K562 (cell line): Measurements from ENCODE around the gene FUT8.

Experiments used
- CXXC5 ChIP-seq: fragments of 250-450 bp; sonication (Bioruptor Pico); IDR thresholded peaks from 2 replicates; pipeline ENCODE4 v1.8.0; 2022; ENCODE audit warnings: inconsistent platforms, mild to moderate bottlenecking, moderate library complexity
- E2F5 ChIP-seq: sonication (generic); formaldehyde crosslinking; IDR thresholded peaks from 2 replicates; pipeline ENCODE4 v1.8.0; 2022; ENCODE audit warnings: mild to moderate bottlenecking, missing genetic modification reagents

- TF ChIP-seq E2F5 (CRISPR knock-in tag), result no peak
- no peak for TF ChIP-seq CXXC5 (CRISPR knock-in tag)
These were observed 181.8 kb downstream of the FUT8 start for GRCh38 chr14:65594153-65594881.
